SK-N-SH (cell line): ENCODE data around the gene ANKS1B. TPM values are rescaled to one million over a fixed set of nuclear protein-coding genes. Genes with fewer than 3 reads are reported as not detected.

Source experiments
- CTCF ChIA-PET: fragments of 300-600, 350-600 bp; formaldehyde crosslinking; extraction: SDS; loops from one replicate; lab custom pipeline; 2021; lab: Yijun Ruan, JAX
- POLR2A ChIA-PET: fragments of 350-600 bp; sonication (Branson Sonifier 250); formaldehyde crosslinking; extraction: SDS; loops from one replicate; lab custom pipeline; 2020; ENCODE audit warnings: antibody characterized with exemption, inconsistent platforms; lab: Yijun Ruan, JAX
- DNase-seq: peaks from one replicate; pipeline ENCODE4 v3.0.0; 2012
- H2AFZ ChIP-seq: fragments of 200-600 bp; sonication (generic); 2 replicates; pipeline ENCODE4 v1.8.1; 2016; ENCODE audit warnings: antibody characterized with exemption, mild to moderate bottlenecking, low read depth
- H3F3A ChIP-seq: fragments of 200-600 bp; sonication (generic); replicated peaks from 2 replicates; pipeline ENCODE3; 2016; ENCODE audit warnings: antibody characterized with exemption, mild to moderate bottlenecking; ENCODE audit not compliant: insufficient read depth
- H3K27ac ChIP-seq, 2 experiments: fragments of 200-500 bp in 1 of 2; fragments of 200-600 bp in 1 of 2; sonication (Bioruptor generic) in 1 of 2; sonication (generic), shearing (Covaris generic) in 1 of 2; 2 replicates each; pipeline versions ENCODE4 v1.5.1 to v1.6.1; 2014 to 2016; ENCODE audit warnings: low read depth in 2 of 2, inconsistent platforms in 1 of 2, low read length in 1 of 2, mild to moderate bottlenecking in 1 of 2, mixed read lengths in 1 of 2
- H3K27me3 ChIP-seq: fragments of 200-600 bp; sonication (generic), shearing (Covaris generic); 2 replicates; pipeline ENCODE4 v1.6.1; 2016; ENCODE audit warnings: mixed run types; ENCODE audit not compliant: insufficient read depth
- H3K36me3 ChIP-seq, 2 experiments: fragments of 200-500 bp in 1 of 2; fragments of 200-600 bp in 1 of 2; sonication (Bioruptor generic) in 1 of 2; sonication (generic) in 1 of 2; replicated peaks in 1 of 2; 2 replicates each; pipeline versions ENCODE3 to v1.5.1; 2014 to 2016; ENCODE audit warnings: low read length in 1 of 2, mild to moderate bottlenecking in 1 of 2; ENCODE audit not compliant: insufficient read depth in 2 of 2, control insufficient read depth in 1 of 2
- H3K4me1 ChIP-seq, 2 experiments: fragments of 200-500 bp in 1 of 2; fragments of 200-600 bp in 1 of 2; sonication (Bioruptor generic) in 1 of 2; sonication (generic), shearing (Covaris generic) in 1 of 2; 2 replicates each; pipeline versions ENCODE4 v1.5.1 to v1.6.1; 2014 to 2016; ENCODE audit warnings: low read depth in 1 of 2, low read length in 1 of 2, mixed run types in 1 of 2; ENCODE audit not compliant: insufficient read depth in 2 of 2, control insufficient read depth in 1 of 2
- H3K4me2 ChIP-seq: fragments of 200-600 bp; sonication (generic), shearing (Covaris generic); 2 replicates; pipeline ENCODE4 v1.6.1; 2017; ENCODE audit warnings: mixed run types
- H3K4me3 ChIP-seq, 2 experiments: fragments of 200-500 bp in 1 of 2; fragments of 200-600 bp in 1 of 2; sonication (Bioruptor generic) in 1 of 2; sonication (generic), shearing (Covaris generic) in 1 of 2; 2 replicates each; pipeline versions ENCODE4 v1.5.1 to v1.8.1; 2014 to 2016; ENCODE audit warnings: low read depth in 2 of 2, inconsistent platforms in 1 of 2, low read length in 1 of 2, mild to moderate bottlenecking in 1 of 2, mixed read lengths in 1 of 2, moderate library complexity in 1 of 2
- H3K79me2 ChIP-seq: fragments of 200-600 bp; sonication (generic); 2 replicates; pipeline ENCODE4 v1.8.1; 2017; ENCODE audit warnings: mild to moderate bottlenecking; ENCODE audit not compliant: insufficient read depth
- H3K9ac ChIP-seq: fragments of 200-600 bp; sonication (generic); 2 replicates; pipeline ENCODE4 v1.6.1; 2017; ENCODE audit warnings: mixed run types
- H3K9me2 ChIP-seq: fragments of 200-600 bp; sonication (generic); 2 replicates; pipeline ENCODE4 v1.6.1; 2017; ENCODE audit warnings: mixed run types
- H3K9me3 ChIP-seq: fragments of 200-600 bp; sonication (generic); 2 replicates; pipeline ENCODE4 v1.6.1; 2017; ENCODE audit warnings: mixed run types, mild to moderate bottlenecking, moderate library complexity
- H4K20me1 ChIP-seq: fragments of 200-600 bp; sonication (generic); 2 replicates; pipeline ENCODE4 v1.6.1; 2017; ENCODE audit warnings: mild to moderate bottlenecking, mixed run types; ENCODE audit not compliant: insufficient read depth
- EZH2phosphoT487 ChIP-seq: fragments of 200-600 bp; sonication (generic); IDR thresholded peaks from 2 replicates; pipeline ENCODE4 v1.6.1; 2017; ENCODE audit warnings: low read depth, mixed run types, mild to moderate bottlenecking, antibody characterized with exemption, moderate library complexity, borderline replicate concordance
- FOSL2 ChIP-seq: IDR thresholded peaks from 2 replicates; pipeline ENCODE4 v1.4.0; 2012; ENCODE audit warnings: low read depth, mild to moderate bottlenecking, moderate library complexity, borderline replicate concordance
- FOXJ3 ChIP-seq: sonication (generic); formaldehyde crosslinking; IDR thresholded peaks from 2 replicates; pipeline ENCODE4 v1.5.1; 2020; ENCODE audit warnings: mild to moderate bottlenecking, missing genetic modification reagents
- GABPA ChIP-seq: IDR thresholded peaks from 2 replicates; pipeline ENCODE4 v1.4.0; 2012; ENCODE audit warnings: low read depth, mild to moderate bottlenecking
- GATA2 ChIP-seq: sonication (generic); formaldehyde crosslinking; IDR thresholded peaks from 2 replicates; pipeline ENCODE4 v1.5.0; 2020; ENCODE audit warnings: mild to moderate bottlenecking, missing genetic modification reagents
- MEF2A ChIP-seq: IDR thresholded peaks from 2 replicates; pipeline ENCODE4 v1.4.0; 2012; ENCODE audit warnings: low read depth, borderline replicate concordance
- MXI1 ChIP-seq: IDR thresholded peaks from 2 replicates; pipeline ENCODE4 v1.6.1; 2012; ENCODE audit warnings: mild to moderate bottlenecking, low read depth, low read length, improper control_type of control experiment
- NFIC ChIP-seq: IDR thresholded peaks from 2 replicates; pipeline ENCODE4 v1.4.0; 2012; ENCODE audit warnings: borderline replicate concordance
- PBX3 ChIP-seq: IDR thresholded peaks from 2 replicates; pipeline ENCODE4; 2012
- POLR2AphosphoS5 ChIP-seq: IDR thresholded peaks from 2 replicates; pipeline ENCODE4 v1.6.1; 2012; ENCODE audit warnings: low read depth, low read length
- RAD21 ChIP-seq: IDR thresholded peaks from 2 replicates; pipeline ENCODE4 v1.6.1; 2012; ENCODE audit warnings: mild to moderate bottlenecking, low read length
- RCOR1 ChIP-seq: fragments of 150-350 bp; IDR thresholded peaks from 2 replicates; pipeline ENCODE4 v1.6.1; 2017; ENCODE audit warnings: antibody characterized with exemption, low read length
- SMC3 ChIP-seq: IDR thresholded peaks from 2 replicates; pipeline ENCODE4 v1.6.1; 2012; ENCODE audit warnings: low read depth, low read length, improper control_type of control experiment
- TAF1 ChIP-seq: IDR thresholded peaks from 2 replicates; pipeline ENCODE4 v1.6.1; 2012; ENCODE audit warnings: low read depth, mild to moderate bottlenecking, low read length, moderate library complexity, borderline replicate concordance
- TCF12 ChIP-seq: IDR thresholded peaks from 2 replicates; pipeline ENCODE4 v1.4.0; 2012
- TEAD4 ChIP-seq: IDR thresholded peaks from 2 replicates; pipeline ENCODE4 v1.4.0; 2012; ENCODE audit warnings: mild to moderate bottlenecking, borderline replicate concordance; ENCODE audit not compliant: insufficient read depth
- YY1 ChIP-seq: IDR thresholded peaks from 2 replicates; pipeline ENCODE4 v1.4.0; 2012; ENCODE audit warnings: low read depth, mild to moderate bottlenecking
- WGBS: methylation state at CpG from one replicate; pipeline ENCODE4 v1.1.6; 2017; ENCODE audit warnings: low lambda C conversion rate; 5-methylcytosine and 5-hydroxymethylcytosine counted together
- polyA plus RNA-seq, 3 experiments: library from polyadenylated mRNA; depleted of rRNA; stranded (reverse); fragments of >200 nt; gene quantifications; 2 replicates each; pipeline ENCODE4 v1.2.3, GENCODE V29; 2012
- TF ChIP-seq, protein P1 (sequence below): IDR thresholded peaks from 2 replicates; pipeline ENCODE4 v1.4.0; 2012; ENCODE audit warnings: low read depth, borderline replicate concordance

ANKS1B gene
- polyA plus RNA-seq, 1 of the 3 experiments (the other 2 are of a cell fraction): 1.8 TPM

DNA sequence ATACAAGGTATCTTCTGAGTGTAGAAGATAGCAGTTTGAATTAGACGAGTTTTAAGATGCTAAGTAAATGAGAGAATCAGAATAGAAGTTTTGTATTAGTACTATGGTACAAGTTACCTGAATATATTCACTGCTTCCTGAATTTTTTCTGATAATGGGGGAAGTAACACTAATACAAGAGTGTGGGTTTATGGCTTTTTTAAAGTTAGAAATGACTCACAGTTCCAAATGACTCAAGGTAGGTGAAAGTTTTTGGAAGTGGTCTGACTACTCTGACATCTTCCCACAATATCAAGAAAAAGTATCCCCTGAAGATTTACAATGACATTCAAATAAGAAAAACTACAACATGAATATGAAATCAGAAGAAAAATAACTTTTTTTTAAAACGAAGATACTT lies 460.9 kb downstream of the ANKS1B start:
- CTCF ChIA-PET: no interaction called here
- Histone ChIP-seq H2AFZ (no peak overlapping the region), H3K4me3 (no peak overlapping the region)

DNA sequence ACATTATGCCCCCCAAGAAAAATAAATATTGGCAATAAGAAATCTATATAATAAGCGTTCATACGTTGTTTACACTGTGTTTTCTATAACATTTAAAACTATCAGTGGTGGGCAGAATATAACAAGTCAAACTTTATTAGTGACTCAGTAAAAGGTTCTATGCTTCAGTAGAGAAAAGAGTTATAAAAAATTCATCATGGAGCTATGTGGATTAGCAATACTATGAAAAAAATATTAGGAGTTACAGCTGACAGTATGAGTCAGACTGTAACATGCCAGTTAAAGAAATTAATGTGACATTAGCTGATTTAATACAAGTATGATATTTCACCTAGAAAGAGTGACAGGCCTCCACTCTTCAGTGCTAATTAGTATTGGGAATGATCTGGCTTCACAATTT lies 462.3 kb downstream of the ANKS1B start:
- Histone ChIP-seq H3K27ac (no peak overlapping the region), H3K9ac (no peak overlapping the region), H3K36me3 (no peaks in the 10 kb centered on the region), H3K9me2 (no peaks in the 10 kb centered on the region), H3K4me3 (no peak overlapping the region), H3F3A (no peaks in the 10 kb centered on the region), H3K9me3 (0 out of 2 replicates have a peak, but pooled peaks cover 6% of the 10 kb centered on the region), H4K20me1 (no peaks in the 10 kb centered on the region), H3K4me2 (no peak overlapping the region), H3K27me3 (no peaks in the 10 kb centered on the region), H3K4me1 (no peaks in the 10 kb centered on the region), H3K79me2 (no peaks in the 10 kb centered on the region), H2AFZ (no peak overlapping the region)
- ChIA-PET POLR2A (no interaction called here), CTCF (interaction anchor here (0.5 kb wide), 1 partner anchor 20 kb away, joined by 3 read pairs; no protein-coding TSS in a partner anchor)
- TF ChIP-seq PBX3: peak; percentile 31; the same call in 1 of the 2 replicates
- TF ChIP-seq SMC3: no peak
- no peak for TF ChIP-seq NFIC
- no peak for TF ChIP-seq TCF12
- no peak for TF ChIP-seq POLR2AphosphoS5
- no peak for TF ChIP-seq EZH2phosphoT487
- TF ChIP-seq MXI1: no peak
- no peak for TF ChIP-seq MEF2A
- TF ChIP-seq TEAD4: no peak
- WGBS: 27% methylated on average over 2 of the region's 2 CpGs
- DNase-seq: no peak

More for the DNA sequence above, 460.9 kb downstream of the ANKS1B start:
- Histone ChIP-seq H3K27me3 (no peaks in the 10 kb centered on the region), H3K9me3 (0 out of 2 replicates have a peak, but pooled peaks cover under 1% of the 10 kb centered on the region), H3K36me3 (no peaks in the 10 kb centered on the region), H3K4me2 (no peak overlapping the region), H3K27ac (no peak overlapping the region), H3K79me2 (no peaks in the 10 kb centered on the region), H3K9ac (no peak overlapping the region), H3F3A (no peaks in the 10 kb centered on the region), H3K4me1 (no peaks in the 10 kb centered on the region), H3K9me2 (no peaks in the 10 kb centered on the region), H4K20me1 (no peaks in the 10 kb centered on the region)
- 15% methylated on average over 2 of the region's 2 CpGs for WGBS
- no peak for DNase-seq
- POLR2A ChIA-PET: no interaction called here
- TF ChIP-seq TAF1: no peak
- no peak for TF ChIP-seq YY1
- TF ChIP-seq FOXJ3 (CRISPR knock-in tag): no peak
- no peak for TF ChIP-seq RCOR1
- TF ChIP-seq FOSL2: no peak
- TF ChIP-seq RAD21: no peak
- TF ChIP-seq MXI1: no peak
- TF ChIP-seq PBX3: no peak
- TF ChIP-seq GATA2: no peak
- TF ChIP-seq GABPA: no peak
- TF ChIP-seq, protein P1, sequence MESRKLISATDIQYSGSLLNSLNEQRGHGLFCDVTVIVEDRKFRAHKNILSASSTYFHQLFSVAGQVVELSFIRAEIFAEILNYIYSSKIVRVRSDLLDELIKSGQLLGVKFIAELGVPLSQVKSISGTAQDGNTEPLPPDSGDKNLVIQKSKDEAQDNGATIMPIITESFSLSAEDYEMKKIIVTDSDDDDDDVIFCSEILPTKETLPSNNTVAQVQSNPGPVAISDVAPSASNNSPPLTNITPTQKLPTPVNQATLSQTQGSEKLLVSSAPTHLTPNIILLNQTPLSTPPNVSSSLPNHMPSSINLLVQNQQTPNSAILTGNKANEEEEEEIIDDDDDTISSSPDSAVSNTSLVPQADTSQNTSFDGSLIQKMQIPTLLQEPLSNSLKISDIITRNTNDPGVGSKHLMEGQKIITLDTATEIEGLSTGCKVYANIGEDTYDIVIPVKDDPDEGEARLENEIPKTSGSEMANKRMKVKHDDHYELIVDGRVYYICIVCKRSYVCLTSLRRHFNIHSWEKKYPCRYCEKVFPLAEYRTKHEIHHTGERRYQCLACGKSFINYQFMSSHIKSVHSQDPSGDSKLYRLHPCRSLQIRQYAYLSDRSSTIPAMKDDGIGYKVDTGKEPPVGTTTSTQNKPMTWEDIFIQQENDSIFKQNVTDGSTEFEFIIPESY: no peak
- TF ChIP-seq TEAD4: no peak
